Stimulated activated CD4-positive, alpha-beta T cell treated with anti-CD3 and anti-CD28 coated beads, Interleukin-4, amount 100 ng/mL, for 1 hour (primary cell): Measurements from ENCODE around the gene SMTNL1.
A peak's percentile ranks its signal among the peaks of the same experiment; 100 is the strongest.

Source experiments
- DNase-seq: peaks from one replicate; pipeline ENCODE4 v3.0.0-alpha.2; 2020

SMTNL1 gene

GRCh38 chr11:57546869-57547475, 9.6 kb downstream of the SMTNL1 start:
- no peak for DNase-seq

- DNase-seq: no peak
Observed at GRCh38 chr11:57547854-57548377, 10.5 kb downstream of the SMTNL1 start.

GRCh38 chr11:57549983-57550382, 12.6 kb downstream of the SMTNL1 start:
- DNase-seq: no peak

- DNase-seq: no peak
Observed at GRCh38 chr11:57551941-57552340, 14.5 kb downstream of the SMTNL1 start.

- DNase-seq: no peak
Observed at GRCh38 chr11:57552479-57552878, 15.1 kb downstream of the SMTNL1 start.

- DNase-seq: no peak
Observed at GRCh38 chr11:57555393-57555792, 18.0 kb downstream of the SMTNL1 start.

GRCh38 chr11:57556041-57556440, 18.6 kb downstream of the SMTNL1 start:
- no peak for DNase-seq

GRCh38 chr11:57560146-57560545, 22.8 kb downstream of the SMTNL1 start:
- DNase-seq: no peak

GRCh38 chr11:57562596-57562995, 25.2 kb downstream of the SMTNL1 start:
- no peak for DNase-seq

- DNase-seq: peak; percentile 11
Observed at GRCh38 chr11:57566005-57566904, 28.9 kb downstream of the SMTNL1 start.

- peak; percentile 26 for DNase-seq
Observed at GRCh38 chr11:57566905-57567514, 29.6 kb downstream of the SMTNL1 start.

- DNase-seq: peak; percentile 72
Observed at GRCh38 chr11:57567515-57568329, 30.3 kb downstream of the SMTNL1 start, which contains the start of gene UBE2L6. Gene UBE2L6, minus strand, starts transcription at chr11:57567672. Its CDS starts 61 bp downstream, at chr11:57567611.

- DNase-seq: peak; percentile 92
Observed at GRCh38 chr11:57568330-57568766, 31.0 kb downstream of the SMTNL1 start.

- DNase-seq: no peak
Observed at GRCh38 chr11:57571606-57572005, 34.2 kb downstream of the SMTNL1 start.

GRCh38 chr11:57574061-57574460, 36.7 kb downstream of the SMTNL1 start:
- no peak for DNase-seq

GRCh38 chr11:57584341-57584740, 46.9 kb downstream of the SMTNL1 start:
- no peak for DNase-seq

- DNase-seq: no peak
Observed at GRCh38 chr11:57585301-57585700, 47.9 kb downstream of the SMTNL1 start.

- DNase-seq: no peak
Observed at GRCh38 chr11:57586711-57587245, 49.4 kb downstream of the SMTNL1 start.

GRCh38 chr11:57588046-57588710, 50.8 kb downstream of the SMTNL1 start:
- DNase-seq: no peak

GRCh38 chr11:57596266-57596885, 59.0 kb downstream of the SMTNL1 start:
- DNase-seq: no peak

- DNase-seq: no peak
Observed at GRCh38 chr11:57597461-57597915, 60.1 kb downstream of the SMTNL1 start, which contains the start of gene SERPING1. Gene SERPING1, plus strand, starts transcription at chr11:57597685. Its CDS starts 586 bp downstream, at chr11:57598271.
